PFSK-1 (cell line): ENCODE measurements around the gene GPR171.

ENCODE experiments used
- FOXP2 ChIP-seq: optimal IDR thresholded peaks from 2 replicates; pipeline ENCODE3; 2011; ENCODE audit warnings: borderline replicate concordance, control low read depth, inconsistent platforms; ENCODE audit not compliant: insufficient read depth; ENCODE audit errors: extremely low read length, extremely low read depth
- POLR2AphosphoS5 ChIP-seq: IDR thresholded peaks from 2 replicates; pipeline ENCODE4 v1.6.1; 2012; ENCODE audit warnings: low read depth, mild to moderate bottlenecking, control low read depth, low read length, moderate library complexity
- REST ChIP-seq, 2 experiments: IDR thresholded peaks; 2 replicates each; pipeline versions ENCODE4 v1.6.1 to v1.8.0; 2011 to 2012; ENCODE audit warnings: low read depth in 2 of 2, low read length in 2 of 2, control low read depth in 1 of 2, inconsistent platforms in 1 of 2, mild to moderate bottlenecking in 1 of 2, moderate library complexity in 1 of 2; ENCODE audit not compliant: insufficient read depth in 1 of 2
- SIN3A ChIP-seq: IDR thresholded peaks from 2 replicates; pipeline ENCODE4 v1.6.1; 2012; ENCODE audit warnings: mild to moderate bottlenecking, low read length, moderate library complexity, borderline replicate concordance; ENCODE audit not compliant: insufficient read depth
- TAF1 ChIP-seq: IDR thresholded peaks from 2 replicates; pipeline ENCODE4 v1.6.1; 2012; ENCODE audit warnings: low read length, control low read depth, borderline replicate concordance; ENCODE audit not compliant: insufficient read depth

GRCh38 chr3:151175952-151176351 is 27.1 kb downstream of the GPR171 start:
- TF ChIP-seq TAF1 (no peak), POLR2AphosphoS5 (no peak), REST (IDR thresholded peaks at IDR 0.05; ENCODE audit: insufficient read depth in 1 of 2, low read depth in 2 of 2, low read length in 2 of 2) (no peak), SIN3A (no peak), FOXP2 (no peak)
